ENCODE results near the gene SNX10.

- TF ChIP-seq, protein P1, sequence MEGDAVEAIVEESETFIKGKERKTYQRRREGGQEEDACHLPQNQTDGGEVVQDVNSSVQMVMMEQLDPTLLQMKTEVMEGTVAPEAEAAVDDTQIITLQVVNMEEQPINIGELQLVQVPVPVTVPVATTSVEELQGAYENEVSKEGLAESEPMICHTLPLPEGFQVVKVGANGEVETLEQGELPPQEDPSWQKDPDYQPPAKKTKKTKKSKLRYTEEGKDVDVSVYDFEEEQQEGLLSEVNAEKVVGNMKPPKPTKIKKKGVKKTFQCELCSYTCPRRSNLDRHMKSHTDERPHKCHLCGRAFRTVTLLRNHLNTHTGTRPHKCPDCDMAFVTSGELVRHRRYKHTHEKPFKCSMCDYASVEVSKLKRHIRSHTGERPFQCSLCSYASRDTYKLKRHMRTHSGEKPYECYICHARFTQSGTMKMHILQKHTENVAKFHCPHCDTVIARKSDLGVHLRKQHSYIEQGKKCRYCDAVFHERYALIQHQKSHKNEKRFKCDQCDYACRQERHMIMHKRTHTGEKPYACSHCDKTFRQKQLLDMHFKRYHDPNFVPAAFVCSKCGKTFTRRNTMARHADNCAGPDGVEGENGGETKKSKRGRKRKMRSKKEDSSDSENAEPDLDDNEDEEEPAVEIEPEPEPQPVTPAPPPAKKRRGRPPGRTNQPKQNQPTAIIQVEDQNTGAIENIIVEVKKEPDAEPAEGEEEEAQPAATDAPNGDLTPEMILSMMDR (conservative IDR thresholded peaks at IDR 0.05) = no peak
- TF ChIP-seq EZH2 (IDR thresholded peaks at IDR 0.05; ENCODE audit: low read depth) = no peak
Observed at GRCh38 chr7:26284477-26284876, 7.2 kb upstream of the SNX10 start.

Measured in PC-9 (cell line).